ENCODE data around the gene SLIT1.

DNA sequence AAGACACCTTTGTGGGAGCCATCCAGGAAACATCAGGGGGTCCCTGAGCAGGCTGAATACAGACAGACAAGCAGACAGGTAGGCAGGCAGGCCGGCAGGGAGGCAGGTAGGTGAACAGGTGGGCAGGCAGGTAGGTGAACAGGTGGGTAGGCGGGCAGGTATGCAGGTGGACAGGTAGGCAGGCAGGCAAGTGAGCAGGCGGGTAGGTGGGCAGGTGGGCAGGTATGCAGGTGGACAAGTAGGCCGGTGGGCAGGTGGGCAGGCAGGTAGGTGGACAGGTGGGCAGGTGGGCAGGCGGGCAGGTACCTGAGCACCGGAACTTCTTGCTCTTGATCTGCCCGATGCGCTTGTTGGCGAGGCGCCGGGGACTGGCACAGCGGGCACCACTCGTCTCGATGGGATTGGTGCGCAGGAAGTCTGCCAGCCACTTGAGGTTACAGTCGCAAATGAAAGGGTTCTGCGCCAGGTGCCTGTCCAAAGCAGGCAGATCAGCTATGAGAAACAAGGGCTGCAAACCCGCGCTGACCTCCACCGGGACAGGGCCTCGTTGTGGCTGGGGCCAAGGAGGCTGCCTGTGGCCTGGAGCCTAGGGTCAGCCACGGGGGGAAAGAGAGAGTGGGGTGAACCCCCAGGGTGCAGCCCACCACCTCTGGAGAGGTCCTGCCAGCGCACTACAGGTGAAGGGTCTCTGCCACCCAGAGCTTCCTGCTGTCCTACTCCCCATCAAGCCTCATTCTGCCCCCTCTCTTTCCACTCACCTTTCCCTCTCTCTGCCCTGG is 136.9 kb downstream of the SLIT1 start:
- no peak for TF ChIP-seq EZH2 (IDR thresholded peaks at IDR 0.05; ENCODE audit: borderline replicate concordance, low read length)
- TF ChIP-seq, protein P1, sequence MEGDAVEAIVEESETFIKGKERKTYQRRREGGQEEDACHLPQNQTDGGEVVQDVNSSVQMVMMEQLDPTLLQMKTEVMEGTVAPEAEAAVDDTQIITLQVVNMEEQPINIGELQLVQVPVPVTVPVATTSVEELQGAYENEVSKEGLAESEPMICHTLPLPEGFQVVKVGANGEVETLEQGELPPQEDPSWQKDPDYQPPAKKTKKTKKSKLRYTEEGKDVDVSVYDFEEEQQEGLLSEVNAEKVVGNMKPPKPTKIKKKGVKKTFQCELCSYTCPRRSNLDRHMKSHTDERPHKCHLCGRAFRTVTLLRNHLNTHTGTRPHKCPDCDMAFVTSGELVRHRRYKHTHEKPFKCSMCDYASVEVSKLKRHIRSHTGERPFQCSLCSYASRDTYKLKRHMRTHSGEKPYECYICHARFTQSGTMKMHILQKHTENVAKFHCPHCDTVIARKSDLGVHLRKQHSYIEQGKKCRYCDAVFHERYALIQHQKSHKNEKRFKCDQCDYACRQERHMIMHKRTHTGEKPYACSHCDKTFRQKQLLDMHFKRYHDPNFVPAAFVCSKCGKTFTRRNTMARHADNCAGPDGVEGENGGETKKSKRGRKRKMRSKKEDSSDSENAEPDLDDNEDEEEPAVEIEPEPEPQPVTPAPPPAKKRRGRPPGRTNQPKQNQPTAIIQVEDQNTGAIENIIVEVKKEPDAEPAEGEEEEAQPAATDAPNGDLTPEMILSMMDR (IDR thresholded peaks at IDR 0.05; ENCODE audit: low read length) = no peak
